HG03045 (cell line): Measurements from ENCODE around the gene ABHD14A.

ENCODE experiments used
- ATAC-seq: cut with Tn5 transposase; IDR thresholded peaks from one replicate; pipeline ENCODE4 v1.9.1; 2021; ENCODE audit warnings: mild to moderate bottlenecking, moderate library complexity; ENCODE audit not compliant: unreplicated experiment

The ABHD14A gene

GRCh38 chr3:51955175-51955892 lies 19.5 kb upstream of the ABHD14A start, which contains the start of gene GPR62:
TSS of gene GPR62 (plus strand) at chr3:51955381. CDS start at chr3:51955653, 272 bp downstream.
- no peak for ATAC-seq

DNA sequence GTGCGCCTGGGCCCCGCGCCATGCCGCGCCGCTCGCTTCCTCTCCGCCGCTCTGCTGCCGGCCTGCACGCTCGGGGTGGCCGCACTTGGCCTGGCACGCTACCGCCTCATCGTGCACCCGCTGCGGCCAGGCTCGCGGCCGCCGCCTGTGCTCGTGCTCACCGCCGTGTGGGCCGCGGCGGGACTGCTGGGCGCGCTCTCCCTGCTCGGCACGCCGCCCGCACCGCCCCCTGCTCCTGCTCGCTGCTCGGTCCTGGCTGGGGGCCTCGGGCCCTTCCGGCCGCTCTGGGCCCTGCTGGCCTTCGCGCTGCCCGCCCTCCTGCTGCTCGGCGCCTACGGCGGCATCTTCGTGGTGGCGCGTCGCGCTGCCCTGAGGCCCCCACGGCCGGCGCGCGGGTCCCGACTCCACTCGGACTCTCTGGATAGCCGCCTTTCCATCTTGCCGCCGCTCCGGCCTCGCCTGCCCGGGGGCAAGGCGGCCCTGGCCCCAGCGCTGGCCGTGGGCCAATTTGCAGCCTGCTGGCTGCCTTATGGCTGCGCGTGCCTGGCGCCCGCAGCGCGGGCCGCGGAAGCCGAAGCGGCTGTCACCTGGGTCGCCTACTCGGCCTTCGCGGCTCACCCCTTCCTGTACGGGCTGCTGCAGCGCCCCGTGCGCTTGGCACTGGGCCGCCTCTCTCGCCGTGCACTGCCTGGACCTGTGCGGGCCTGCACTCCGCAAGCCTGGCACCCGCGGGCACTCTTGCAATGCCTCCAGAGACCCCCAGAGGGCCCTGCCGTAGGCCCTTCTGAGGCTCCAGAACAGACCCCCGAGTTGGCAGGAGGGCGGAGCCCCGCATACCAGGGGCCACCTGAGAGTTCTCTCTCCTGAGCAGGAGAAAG lies 18.7 kb upstream of the ABHD14A start:
- no peak for ATAC-seq

- ATAC-seq, result no peak
Observed at GRCh38 chr3:51957520-51958205, 17.2 kb upstream of the ABHD14A start.

DNA sequence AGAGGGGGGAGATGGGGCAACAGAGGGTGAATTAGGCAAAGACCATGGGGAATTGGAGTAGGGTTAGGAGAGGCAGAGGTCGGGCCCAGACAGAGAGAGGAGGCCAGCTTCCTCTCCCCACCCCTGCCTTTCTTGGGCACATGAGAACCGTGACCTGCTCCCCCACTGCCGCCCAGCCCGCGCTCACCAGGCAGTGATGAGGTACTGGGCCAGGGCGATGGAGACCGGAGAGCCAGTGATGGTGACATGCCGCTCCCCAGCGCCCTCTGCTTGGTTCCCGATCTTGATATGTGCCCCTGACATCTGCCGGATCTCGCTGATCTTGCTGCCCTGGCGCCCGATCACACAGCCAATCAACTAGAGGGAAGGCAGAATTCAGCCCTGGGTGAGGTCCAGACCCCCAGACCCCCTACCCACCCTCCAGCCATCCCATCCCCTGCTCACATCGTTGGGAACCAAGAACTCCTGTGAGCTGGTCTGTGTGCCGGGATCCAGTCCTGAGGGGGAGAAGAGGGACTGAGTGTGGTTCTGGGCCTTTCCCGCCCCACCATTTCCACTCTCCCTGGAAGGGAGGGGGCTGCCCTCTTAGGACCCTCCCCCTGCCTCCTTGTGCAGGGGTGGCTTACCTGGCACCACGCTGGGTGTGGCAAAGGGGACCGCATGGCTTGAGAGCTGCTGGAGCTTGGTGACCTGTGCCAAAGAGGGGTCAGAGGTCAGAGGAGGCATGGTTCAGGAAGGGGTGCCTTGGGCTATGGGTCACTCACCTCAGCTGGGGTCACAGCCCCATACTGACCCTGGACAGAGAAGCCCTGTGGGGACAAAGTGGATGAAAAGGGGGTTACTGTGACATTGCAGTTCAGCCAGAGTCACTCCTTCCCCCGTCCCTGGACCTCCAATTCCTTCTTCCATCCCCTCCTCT lies 16.0 kb upstream of the ABHD14A start:
- no peak for ATAC-seq

GRCh38 chr3:51959651-51960050 lies 15.2 kb upstream of the ABHD14A start:
- no peak for ATAC-seq

DNA sequence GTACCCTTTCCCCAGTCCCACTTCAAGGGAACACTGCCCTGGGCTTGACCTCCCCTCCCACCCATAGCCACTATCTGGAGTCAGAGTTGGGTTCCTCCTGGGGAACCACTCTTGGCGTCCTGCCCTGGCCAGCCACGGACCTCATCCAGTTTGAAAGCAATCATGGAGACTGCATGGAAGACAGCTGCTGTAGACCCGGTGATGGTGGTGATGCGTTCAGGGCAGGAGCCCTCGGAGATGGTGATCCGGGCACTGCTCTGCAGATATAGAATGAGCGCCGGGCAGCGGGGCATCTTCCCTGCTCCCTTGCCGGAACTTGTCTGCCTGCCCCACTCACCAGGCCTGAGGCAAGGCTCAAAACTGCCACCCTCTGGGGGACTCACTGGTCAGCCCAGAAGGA lies 14.5 kb upstream of the ABHD14A start:
- no peak for ATAC-seq

DNA sequence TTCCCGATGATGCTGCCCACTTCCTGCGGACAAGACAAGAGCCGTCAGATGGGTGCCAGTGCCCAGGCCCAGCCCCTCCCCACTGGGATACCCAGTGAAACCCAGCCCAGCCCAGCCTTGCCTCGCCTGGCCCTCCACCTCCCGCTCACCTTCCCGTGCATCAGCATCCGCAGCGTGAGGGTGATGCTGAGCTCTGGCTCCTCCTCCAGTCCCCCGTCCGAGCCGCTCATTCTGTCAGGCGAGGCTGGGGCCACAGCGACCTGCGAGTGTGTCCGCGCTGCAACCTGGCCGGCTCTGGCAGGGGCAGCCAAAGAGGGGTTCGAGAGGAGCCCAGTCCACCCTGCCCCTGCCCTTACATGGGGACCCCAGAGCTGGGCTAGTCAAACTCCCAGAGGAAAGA lies 13.9 kb upstream of the ABHD14A start:
- ATAC-seq, result no peak

- no peak for ATAC-seq
Observed at GRCh38 chr3:51961602-51962569, 13.0 kb upstream of the ABHD14A start.

- ATAC-seq, result no peak
Observed at GRCh38 chr3:51962854-51963530, 11.9 kb upstream of the ABHD14A start.

GRCh38 chr3:51963951-51964451 lies 10.9 kb upstream of the ABHD14A start:
- no peak for ATAC-seq

- ATAC-seq, result no peak
Observed at GRCh38 chr3:51964521-51964920, 10.3 kb upstream of the ABHD14A start.

DNA sequence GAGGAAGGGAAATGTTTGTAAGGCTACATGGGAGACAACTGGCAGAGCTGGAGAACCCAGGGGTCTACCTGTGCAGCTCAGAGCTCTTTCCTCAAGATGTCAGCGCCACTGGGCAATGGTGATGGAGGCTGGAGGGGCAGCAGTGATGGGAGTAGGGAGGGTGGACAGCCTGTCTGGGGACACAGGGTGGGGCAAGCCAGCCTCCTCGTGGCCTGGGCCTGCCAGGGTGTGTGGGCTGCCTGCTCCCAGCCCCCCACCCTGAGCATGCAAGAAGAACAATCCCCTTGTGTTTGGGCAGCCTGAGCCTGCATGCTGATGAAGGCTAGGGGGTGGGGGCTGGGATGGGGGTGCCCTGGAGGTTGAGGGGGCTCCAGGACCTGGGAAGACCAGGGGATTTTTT lies 8.8 kb upstream of the ABHD14A start:
- no peak for ATAC-seq

- ATAC-seq, result no peak
Observed at GRCh38 chr3:51966486-51966885, 8.4 kb upstream of the ABHD14A start.

- ATAC-seq, result no peak
Observed at GRCh38 chr3:51966922-51967383, 7.9 kb upstream of the ABHD14A start.

DNA sequence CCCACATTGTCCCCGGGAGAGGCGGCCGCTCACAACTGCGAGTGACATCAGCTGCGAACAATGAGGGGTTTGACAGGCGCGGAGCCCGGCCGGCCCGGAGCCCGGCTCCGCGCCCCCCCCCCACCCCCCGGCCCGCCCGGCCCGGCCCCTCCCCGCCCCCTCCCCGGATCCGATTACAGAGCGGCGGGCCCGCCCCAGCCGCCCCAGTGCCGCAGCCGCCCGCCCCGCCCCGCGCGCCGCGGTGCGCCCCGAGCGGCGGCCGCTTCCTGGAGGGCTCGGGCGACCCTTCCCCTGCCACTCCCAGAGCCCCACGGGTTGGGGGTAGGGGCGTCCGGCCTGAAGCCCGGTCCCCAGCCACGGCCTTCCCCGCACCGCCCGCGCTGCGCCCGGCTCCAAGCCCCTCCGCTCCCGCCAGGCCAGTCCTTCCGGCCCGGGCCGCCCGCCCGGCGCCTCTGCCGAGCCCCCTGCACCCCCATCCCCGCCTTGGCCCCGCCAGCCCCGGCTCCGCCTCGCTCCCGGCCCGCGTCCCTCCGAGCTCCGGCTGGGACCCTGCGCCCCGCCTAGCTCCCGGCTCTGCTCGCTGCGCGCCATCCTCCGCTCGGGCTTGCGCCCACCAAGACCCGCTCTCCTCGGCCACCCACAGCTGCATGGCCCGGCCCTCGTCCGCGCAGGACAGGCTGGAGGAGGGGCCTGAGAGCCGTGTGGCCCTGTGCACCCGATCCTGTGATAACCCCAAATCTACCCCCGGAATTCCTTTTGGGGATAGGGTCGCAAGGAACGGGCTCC lies 7.3 kb upstream of the ABHD14A start, which contains the start of gene PCBP4:
PCBP4 (minus strand) TSS at position 71 of the 786 bp plus-strand sequence. CDS start 6,214 bp downstream, outside the sequence.
- no peak for ATAC-seq

- no peak for ATAC-seq
Observed at GRCh38 chr3:51968170-51968775, 6.6 kb upstream of the ABHD14A start.
